Left lobe of liver (tissue), 2 donors: ENCODE results near the gene FAM83G. TPM values are rescaled to one million over a fixed set of nuclear protein-coding genes. Genes with fewer than 3 reads are reported as not detected.

Experiments
- ATAC-seq: fragments of 200-7000 bp; cut with Tn5 transposase; one replicate; pipeline ENCODE4 v1.9.1; 2020; ENCODE audit warnings: mild to moderate bottlenecking, moderate library complexity
- DNase-seq: peaks from one replicate; pipeline ENCODE4 v3.0.0-alpha.2; 2020; ENCODE audit warnings: low spot score
- total RNA-seq: library from RNA; stranded (reverse); gene quantifications from one replicate; pipeline ENCODE4 v1.2.1, GENCODE V29; 2021
- donor health status: DM: no; HTN: no; CAD: no; lungs with moderate emphysema.
- donor health status: DM: no; HTN: yes; CAD: no.

The FAM83G gene
- total RNA-seq, 1 donor from 2014 or later, result 11.7 TPM

GRCh38 chr17:18975597-18975996 is 29.0 kb downstream of the FAM83G start:
- DNase-seq (no peak), ATAC-seq (no peak)

- DNase-seq, result no peak
- no peak for ATAC-seq
Observed at GRCh38 chr17:18974407-18975149, 30.0 kb downstream of the FAM83G start.

- ATAC-seq, result no peak
Observed at GRCh38 chr17:18971801-18972200, 32.8 kb downstream of the FAM83G start.

GRCh38 chr17:18970582-18971480 is 33.7 kb downstream of the FAM83G start:
- no peak for DNase-seq
- ATAC-seq, result no peak

More at GRCh38 chr17:18971801-18972200, 32.8 kb downstream of the FAM83G start:
- DNase-seq, result no peak

- no peak for DNase-seq
- ATAC-seq, result no peak
Observed at GRCh38 chr17:18968945-18969887, 35.3 kb downstream of the FAM83G start.

- ATAC-seq (no peak), DNase-seq (no peak)
Observed at GRCh38 chr17:18968345-18968744, 36.2 kb downstream of the FAM83G start.

- ATAC-seq (no peak), DNase-seq (no peak)
Observed at GRCh38 chr17:18967916-18968315, 36.6 kb downstream of the FAM83G start.

GRCh38 chr17:18966831-18967624 is 37.5 kb downstream of the FAM83G start:
- DNase-seq (no peak), ATAC-seq (peak; percentile 73)

- ATAC-seq, result no peak
- no peak for DNase-seq
Observed at GRCh38 chr17:18965530-18966236, 38.9 kb downstream of the FAM83G start.

GRCh38 chr17:18964550-18964949 is 40.0 kb downstream of the FAM83G start:
- DNase-seq (no peak), ATAC-seq (no peak)

- no peak for DNase-seq
- ATAC-seq, result no peak
Observed at GRCh38 chr17:18964018-18964351, 40.6 kb downstream of the FAM83G start.

GRCh38 chr17:18963126-18964017 is 41.2 kb downstream of the FAM83G start:
- DNase-seq (no peak), ATAC-seq (no peak)

GRCh38 chr17:18962494-18962815 is 42.1 kb downstream of the FAM83G start:
- ATAC-seq (peak; percentile 5), DNase-seq (no peak)

- no peak for DNase-seq
- ATAC-seq, result peak; percentile 27
Observed at GRCh38 chr17:18961634-18962493, 42.7 kb downstream of the FAM83G start.

- DNase-seq (peak; percentile 86), ATAC-seq (peak; percentile 92)
Observed at GRCh38 chr17:18960803-18961511, 43.6 kb downstream of the FAM83G start.

- no peak for ATAC-seq
- no peak for DNase-seq
Observed at GRCh38 chr17:18960241-18960665, 44.3 kb downstream of the FAM83G start.

GRCh38 chr17:18959845-18960240 is 44.7 kb downstream of the FAM83G start:
- DNase-seq (no peak), ATAC-seq (no peak)
